NT2/D1 (cell line): ENCODE data around the gene BYSL.

ENCODE experiments used
- SUZ12 ChIP-seq: IDR thresholded peaks from 2 replicates; pipeline ENCODE4 v1.6.1; 2011; ENCODE audit not compliant: insufficient read length, insufficient read depth; ENCODE audit errors: extremely low read depth
- YY1 ChIP-seq: IDR thresholded peaks from 2 replicates; pipeline ENCODE4 v1.6.1; 2011; ENCODE audit not compliant: insufficient read length, insufficient read depth
- ZNF274 ChIP-seq: IDR thresholded peaks from 2 replicates; pipeline ENCODE4 v1.6.1; 2011; ENCODE audit warnings: mild to moderate bottlenecking, low read depth, low read length

GRCh38 chr6:41964201-41964887 lies 43.0 kb downstream of the BYSL start:
- no peak for TF ChIP-seq ZNF274
- no peak for TF ChIP-seq SUZ12
- TF ChIP-seq YY1, result no peak
